Endothelial cell of umbilical vein (primary cell): ENCODE results near the gene DEUP1. TPM values are rescaled to one million over a fixed set of nuclear protein-coding genes. Genes with fewer than 3 reads are reported as not detected.

ENCODE experiments used
- BruUV-seq: library from RNA; stranded (reverse); fragments of 400-500 nt; replicated peaks from 2 replicates; lab custom pipeline; 2021; lab: Mats Ljungman, UMichigan
- CTCF ChIA-PET: fragments of 300-600, 350-600 bp; sonication (Branson Sonifier 250); formaldehyde crosslinking; loops from one replicate; lab custom pipeline; 2021; ENCODE audit warnings: antibody characterized with exemption, inconsistent platforms; lab: Charles Lee
- POLR2A ChIA-PET: fragments of 300-600, 350-600 bp; sonication (Branson Sonifier 250); formaldehyde crosslinking; loops from one replicate; lab custom pipeline; 2021; ENCODE audit warnings: antibody characterized with exemption, inconsistent platforms; lab: Charles Lee
- DNase-seq: peaks from one replicate; pipeline ENCODE4 v3.0.0-alpha.2; 2011; ENCODE audit warnings: low read depth, low spot score
- FAIRE-seq: peaks from 2 replicates; lab custom pipeline; 2011; peaks lifted over from hg19 to GRCh38; lab: Jason Lieb, UNC
- H2AFZ ChIP-seq: 2 replicates; pipeline ENCODE4 v1.6.0; 2012; ENCODE audit warnings: low read depth, low read length, control low read depth, inconsistent platforms
- H3K27ac ChIP-seq: 2 replicates; pipeline ENCODE4 v1.5.1; 2011; ENCODE audit warnings: low read depth, mild to moderate bottlenecking, control low read depth, low read length, moderate library complexity; ENCODE audit not compliant: insufficient read depth
- H3K27me3 ChIP-seq, 2 experiments: 2 replicates each; pipeline versions ENCODE4 v1.6.0 to v1.6.1; 2011; ENCODE audit warnings: low read length in 2 of 2, mixed read lengths in 1 of 2; ENCODE audit not compliant: control insufficient read depth in 2 of 2, insufficient read depth in 2 of 2
- H3K36me3 ChIP-seq, 2 experiments: 2 replicates in 1 of 2; 3 replicates in 1 of 2; pipeline ENCODE4 v1.5.1; 2011; ENCODE audit warnings: low read length in 2 of 2, mild to moderate bottlenecking in 1 of 2, moderate library complexity in 1 of 2; ENCODE audit not compliant: control insufficient read depth in 2 of 2, insufficient read depth in 2 of 2; ENCODE audit errors: extremely low read depth in 1 of 2
- H3K4me1 ChIP-seq: 3 replicates; pipeline ENCODE4 v1.5.1; 2011; ENCODE audit warnings: mild to moderate bottlenecking, low read length; ENCODE audit not compliant: control insufficient read depth, insufficient read depth; ENCODE audit errors: extremely low read depth
- H3K4me2 ChIP-seq: 2 replicates; pipeline ENCODE4 v1.6.1; 2011; ENCODE audit warnings: low read length, control low read depth, mixed read lengths; ENCODE audit not compliant: insufficient read depth
- H3K4me3 ChIP-seq, 3 experiments: fragments of 200-600 bp in 1 of 3; sonication (generic), shearing (Covaris generic) in 1 of 3; replicated peaks in 1 of 3; 2 replicates each; pipeline ENCODE4 v1.5.1; 2011 to 2016; ENCODE audit warnings: control low read depth in 3 of 3, low read length in 3 of 3, mild to moderate bottlenecking in 2 of 3, inconsistent platforms in 1 of 3, low read depth in 1 of 3, moderate library complexity in 1 of 3; ENCODE audit not compliant: insufficient read depth in 1 of 3
- H3K79me2 ChIP-seq: 2 replicates; pipeline ENCODE4 v1.6.0; 2012; ENCODE audit warnings: low read length, inconsistent platforms; ENCODE audit not compliant: control insufficient read depth, insufficient read depth
- H3K9ac ChIP-seq: replicated peaks from 2 replicates; pipeline ENCODE3; 2011; ENCODE audit warnings: low read length, control low read depth; ENCODE audit not compliant: insufficient read depth; ENCODE audit errors: extremely low read depth
- H3K9me1 ChIP-seq: replicated peaks from 3 replicates; pipeline ENCODE4 v1.6.0; 2011; ENCODE audit warnings: mild to moderate bottlenecking, low read length; ENCODE audit not compliant: control insufficient read depth, insufficient read depth; ENCODE audit errors: extremely low read depth
- H3K9me3 ChIP-seq: replicated peaks from 2 replicates; pipeline ENCODE4 v1.5.1; 2012; ENCODE audit warnings: low read length, inconsistent platforms; ENCODE audit not compliant: control insufficient read depth, insufficient read depth
- H4K20me1 ChIP-seq: replicated peaks from 2 replicates; pipeline ENCODE3; 2011; ENCODE audit warnings: mild to moderate bottlenecking, low read length; ENCODE audit not compliant: control insufficient read depth, insufficient read depth; ENCODE audit errors: extremely low read depth
- CTCF ChIP-seq, 2 donors: IDR thresholded peaks; 1 replicate in 1 of 2; 2 replicates in 1 of 2; pipeline ENCODE4 v1.5.1; 2011; ENCODE audit warnings: low read length in 2 of 2, mild to moderate bottlenecking in 2 of 2, moderate library complexity in 2 of 2, control low read depth in 1 of 2, inconsistent platforms in 1 of 2, low read depth in 1 of 2; ENCODE audit not compliant: insufficient read depth in 1 of 2; ENCODE audit errors: extremely low read depth in 1 of 2
- EZH2 ChIP-seq: IDR thresholded peaks from 2 replicates; pipeline ENCODE4 v1.6.1; 2012; ENCODE audit warnings: borderline replicate concordance, low read depth, mild to moderate bottlenecking, moderate library complexity, low read length, inconsistent platforms; ENCODE audit not compliant: severe bottlenecking
- FOS ChIP-seq: IDR thresholded peaks from 2 replicates; pipeline ENCODE4 v1.6.1; 2011; ENCODE audit warnings: mild to moderate bottlenecking, low read length, moderate library complexity, borderline replicate concordance; ENCODE audit not compliant: insufficient read depth
- GATA2 ChIP-seq: IDR thresholded peaks from 2 replicates; pipeline ENCODE4 v1.7.0; 2011; ENCODE audit warnings: low read depth, mild to moderate bottlenecking, moderate library complexity, mixed read lengths, low read length; ENCODE audit not compliant: insufficient read length, insufficient read depth
- JUN ChIP-seq: IDR thresholded peaks from 2 replicates; pipeline ENCODE4 v1.6.1; 2011; ENCODE audit warnings: borderline replicate concordance, low read depth; ENCODE audit not compliant: insufficient read length, insufficient read depth
- MAX ChIP-seq: IDR thresholded peaks from 2 replicates; pipeline ENCODE4 v1.6.1; 2011; ENCODE audit not compliant: insufficient read depth, insufficient read length
- MYC ChIP-seq: IDR thresholded peaks from one replicate; pipeline ENCODE4 v1.6.1; 2011; ENCODE audit warnings: mild to moderate bottlenecking, low read depth, low read length
- POLR2A ChIP-seq: IDR thresholded peaks from 2 replicates; pipeline ENCODE4 v1.6.1; 2012; ENCODE audit warnings: low read depth, mild to moderate bottlenecking, control low read depth, low read length
- POLR2AphosphoS5 ChIP-seq: IDR thresholded peaks from 2 replicates; pipeline ENCODE4 v1.6.1; 2012; ENCODE audit warnings: low read depth, mild to moderate bottlenecking, control low read depth, low read length, moderate library complexity; ENCODE audit not compliant: insufficient read depth
- dilution Hi-C: fragments of 300-500 bp; cut with MboI; formaldehyde crosslinking; loops from one replicate; pipeline ENCODE4 v1.15.0; 2019; ENCODE audit warnings: low sequenced_read_pairs; ENCODE audit not compliant: extremely low pct_ligation_motif_present
- intact Hi-C: fragments of 100-400 bp; cut with micrococcal nuclease; formaldehyde crosslinking; loops from one replicate; pipeline ENCODE4 v1.10.0; 2022
- polyA plus RNA-seq, 4 experiments: library from polyadenylated mRNA; depleted of rRNA in 3 of 4; stranded (reverse) in 3 of 4; unstranded in 1 of 4; fragments of >200 nt; gene quantifications; 2 replicates each; pipeline versions ENCODE4 v1.2.1 to v1.2.3, GENCODE V29; 2011 to 2012; ENCODE audit warnings: missing spikeins in 1 of 4
- total RNA-seq: library from RNA; stranded (reverse); gene quantifications from 2 replicates; pipeline ENCODE4 v1.2.3, GENCODE V29; 2021

Gene DEUP1
- total and polyA plus RNA-seq, 2 donors (not counting 3 experiments of a cell fraction or from before 2014, with no cell fraction given) = not detected

- ChIA-PET CTCF (interaction anchor here (0.8 kb wide), 1 partner anchor 15 kb away, joined by 3 read pairs; no protein-coding TSS in a partner anchor), POLR2A (no interaction called here)
- Histone ChIP-seq H3K9ac (no peak overlapping the region), H2AFZ (no peak overlapping the region), H3K27me3 (no peaks in the 10 kb centered on the region), H4K20me1 (no peaks in the 10 kb centered on the region), H3K79me2 (no peaks in the 10 kb centered on the region), H3K9me1 (no peaks in the 10 kb centered on the region), H3K9me3 (no peaks in the 10 kb centered on the region), H3K36me3 (no peaks in the 10 kb centered on the region), H3K4me3 (no peak overlapping the region), H3K27ac (no peak overlapping the region), H3K4me2 (no peak overlapping the region), H3K4me1 (no peaks in the 10 kb centered on the region)
- intact Hi-C loops = no loop called here
- no peak for FAIRE-seq
- dilution Hi-C loops = no loop called here
- no TSS peak for BruUV-seq
- TF ChIP-seq EZH2 = no peak
- TF ChIP-seq MYC = no peak
- TF ChIP-seq POLR2AphosphoS5 = no peak
- TF ChIP-seq JUN = no peak
- TF ChIP-seq GATA2 = no peak
- TF ChIP-seq MAX = no peak
- TF ChIP-seq FOS = no peak
- no peak for TF ChIP-seq POLR2A
- TF ChIP-seq CTCF (IDR thresholded peaks at IDR 0.05; ENCODE audit: extremely low read depth in 1 of 2, insufficient read depth in 1 of 2, low read depth in 1 of 2, low read length in 2 of 2) = no peak
- no peak for DNase-seq
Observed at GRCh38 chr11:93340223-93340622, 9.7 kb downstream of the DEUP1 start.
